Ishikawa (cell line): ENCODE measurements around the gene NPEPPS.

Source experiments
- CREB1 ChIP-seq: IDR thresholded peaks from 2 replicates; pipeline ENCODE4 v1.6.1; 2012; ENCODE audit warnings: low read depth
- EGR1 ChIP-seq: IDR thresholded peaks from 2 replicates; pipeline ENCODE4 v1.6.1; 2012
- EP300 ChIP-seq: IDR thresholded peaks from 2 replicates; pipeline ENCODE4 v1.6.1; 2012; ENCODE audit warnings: borderline replicate concordance
- RAD21 ChIP-seq: IDR thresholded peaks from 2 replicates; pipeline ENCODE4 v1.6.1; 2012; ENCODE audit warnings: low read depth
- TCF12 ChIP-seq: IDR thresholded peaks from 2 replicates; pipeline ENCODE4 v1.6.1; 2012; ENCODE audit warnings: low read depth
- TF ChIP-seq, protein P1 (sequence below): IDR thresholded peaks from 2 replicates; pipeline ENCODE4 v1.6.1; 2012

DNA sequence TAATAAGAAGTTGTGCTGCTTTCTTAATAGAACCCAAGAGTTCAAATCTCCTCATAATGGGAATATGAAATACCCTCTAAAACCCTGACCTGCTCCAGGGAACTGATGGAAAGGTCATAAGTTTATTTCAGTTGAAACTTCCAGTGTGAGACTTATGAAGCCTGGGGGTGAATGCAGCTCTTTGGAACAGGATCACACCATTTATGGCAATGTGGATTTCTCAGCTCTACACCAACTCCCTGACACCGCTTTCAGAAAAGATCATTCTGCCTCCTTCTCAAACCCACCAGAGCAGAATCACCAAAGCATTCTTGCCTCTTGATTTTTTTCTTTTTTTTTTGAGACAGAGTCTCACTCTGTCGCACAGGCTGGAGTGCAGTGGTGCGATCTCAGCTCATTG, 102.1 kb downstream of the NPEPPS start:
- TF ChIP-seq, protein P1, sequence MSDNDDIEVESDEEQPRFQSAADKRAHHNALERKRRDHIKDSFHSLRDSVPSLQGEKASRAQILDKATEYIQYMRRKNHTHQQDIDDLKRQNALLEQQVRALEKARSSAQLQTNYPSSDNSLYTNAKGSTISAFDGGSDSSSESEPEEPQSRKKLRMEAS: no peak
- TF ChIP-seq CREB1: no peak
- no peak for TF ChIP-seq EP300
- no peak for TF ChIP-seq TCF12
- no peak for TF ChIP-seq RAD21
- no peak for TF ChIP-seq EGR1
